ENCODE data around the gene PXK. TPM values are rescaled to one million over a fixed set of nuclear protein-coding genes. Genes with fewer than 3 reads are reported as not detected.

The PXK gene
- total RNA-seq, 1 donor from 2014 or later = 12.4 TPM

DNA sequence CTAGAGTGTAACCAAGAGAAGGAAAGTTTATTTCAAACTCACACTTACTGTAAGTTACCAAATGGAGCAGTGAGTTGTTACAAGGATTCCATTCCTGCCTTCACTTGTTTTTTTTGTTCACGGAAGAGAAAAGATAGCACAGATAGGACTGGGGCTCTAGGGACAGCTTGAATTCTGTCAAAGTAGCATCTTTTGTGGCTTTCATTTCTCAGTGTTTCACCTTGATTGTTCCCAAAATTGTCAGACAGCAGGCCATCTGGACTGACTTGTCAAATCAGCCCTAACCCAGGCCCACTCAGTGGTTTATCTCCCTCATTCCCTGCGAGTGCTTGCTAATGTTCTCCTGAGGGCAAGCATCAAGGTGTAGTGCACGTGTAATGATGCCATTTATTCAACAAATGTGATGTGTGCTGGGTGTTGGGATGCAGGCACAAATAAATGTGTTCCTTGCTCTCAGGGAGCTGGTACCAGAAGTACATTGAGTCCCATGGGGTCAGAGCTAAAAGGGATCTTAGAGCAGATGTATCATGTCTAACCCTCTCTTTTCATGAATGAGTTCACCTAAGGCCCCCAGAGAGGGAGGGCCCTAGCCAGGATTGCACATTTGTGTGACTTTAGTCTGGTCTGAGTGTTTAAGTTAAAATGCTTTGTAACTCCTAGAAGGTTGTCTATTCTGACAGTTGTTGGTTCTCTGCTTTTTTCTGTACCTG lies 51.8 kb downstream of the PXK start:
- Mint-ChIP-seq H3K36me3 (peaks cover 9% of the 10 kb centered on the region), H3K4me3 (no peak overlapping the region), H3K27me3 (no peaks in the 10 kb centered on the region), H3K9me3 (no peaks in the 10 kb centered on the region), H3K27ac (no peak overlapping the region), H3K4me1 (ENCODE audit: unreplicated experiment) (peaks cover 16% of the 10 kb centered on the region)
- TF ChIP-seq, protein P1, sequence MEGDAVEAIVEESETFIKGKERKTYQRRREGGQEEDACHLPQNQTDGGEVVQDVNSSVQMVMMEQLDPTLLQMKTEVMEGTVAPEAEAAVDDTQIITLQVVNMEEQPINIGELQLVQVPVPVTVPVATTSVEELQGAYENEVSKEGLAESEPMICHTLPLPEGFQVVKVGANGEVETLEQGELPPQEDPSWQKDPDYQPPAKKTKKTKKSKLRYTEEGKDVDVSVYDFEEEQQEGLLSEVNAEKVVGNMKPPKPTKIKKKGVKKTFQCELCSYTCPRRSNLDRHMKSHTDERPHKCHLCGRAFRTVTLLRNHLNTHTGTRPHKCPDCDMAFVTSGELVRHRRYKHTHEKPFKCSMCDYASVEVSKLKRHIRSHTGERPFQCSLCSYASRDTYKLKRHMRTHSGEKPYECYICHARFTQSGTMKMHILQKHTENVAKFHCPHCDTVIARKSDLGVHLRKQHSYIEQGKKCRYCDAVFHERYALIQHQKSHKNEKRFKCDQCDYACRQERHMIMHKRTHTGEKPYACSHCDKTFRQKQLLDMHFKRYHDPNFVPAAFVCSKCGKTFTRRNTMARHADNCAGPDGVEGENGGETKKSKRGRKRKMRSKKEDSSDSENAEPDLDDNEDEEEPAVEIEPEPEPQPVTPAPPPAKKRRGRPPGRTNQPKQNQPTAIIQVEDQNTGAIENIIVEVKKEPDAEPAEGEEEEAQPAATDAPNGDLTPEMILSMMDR (conservative IDR thresholded peaks at IDR 0.05) = no peak
- DNase-seq (ENCODE audit: extremely low spot score, unreplicated experiment) = no peak

DNA sequence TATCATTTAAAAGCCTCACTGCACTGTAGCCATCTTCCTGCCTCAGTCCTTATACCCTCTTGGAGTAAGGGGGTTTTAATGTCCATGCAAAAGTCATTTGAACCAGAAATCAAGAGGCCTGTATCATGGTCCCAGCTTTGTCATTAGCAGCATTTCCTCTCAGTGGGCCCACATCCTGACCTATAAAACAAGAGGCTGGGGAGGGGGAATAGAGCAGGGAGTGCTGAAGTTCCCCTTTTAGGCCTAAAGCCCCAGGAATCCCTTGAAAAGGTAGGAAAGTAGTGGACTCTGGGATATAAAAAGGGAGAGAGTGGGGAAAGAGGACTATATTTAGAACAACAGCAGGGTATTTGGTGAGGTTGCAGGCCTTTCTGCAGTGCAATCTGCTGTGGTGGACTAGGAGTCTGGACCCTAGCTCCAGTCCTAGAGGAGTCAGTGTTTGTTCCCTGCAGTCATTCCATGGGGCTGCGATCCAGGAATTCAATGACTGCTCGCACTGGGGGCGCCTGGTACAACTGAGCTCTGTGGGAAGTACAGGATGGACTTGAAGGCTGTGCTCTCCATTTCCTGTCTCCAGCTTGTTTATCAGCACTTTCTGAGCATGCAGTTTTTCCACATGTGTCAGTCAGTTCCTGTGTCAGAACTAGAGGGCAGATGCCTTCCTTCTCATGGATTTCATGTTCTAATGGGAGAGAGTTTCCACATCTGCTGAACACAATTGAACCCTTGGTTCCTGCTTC lies 54.1 kb downstream of the PXK start:
- peak overlapping the region; percentile 24 for H3K27ac Mint-ChIP-seq
- peaks cover 20% of the 10 kb centered on the region for H3K4me1 Mint-ChIP-seq (ENCODE audit: unreplicated experiment)
- no peak for DNase-seq (ENCODE audit: extremely low spot score, unreplicated experiment)
- no peak overlapping the region for H3K4me3 Mint-ChIP-seq
- H3K27me3 Mint-ChIP-seq = no peaks in the 10 kb centered on the region
- no peaks in the 10 kb centered on the region for H3K9me3 Mint-ChIP-seq
- TF ChIP-seq, protein P1 (conservative IDR thresholded peaks at IDR 0.05) = no peak
- H3K36me3 Mint-ChIP-seq = peaks cover 6% of the 10 kb centered on the region

DNA sequence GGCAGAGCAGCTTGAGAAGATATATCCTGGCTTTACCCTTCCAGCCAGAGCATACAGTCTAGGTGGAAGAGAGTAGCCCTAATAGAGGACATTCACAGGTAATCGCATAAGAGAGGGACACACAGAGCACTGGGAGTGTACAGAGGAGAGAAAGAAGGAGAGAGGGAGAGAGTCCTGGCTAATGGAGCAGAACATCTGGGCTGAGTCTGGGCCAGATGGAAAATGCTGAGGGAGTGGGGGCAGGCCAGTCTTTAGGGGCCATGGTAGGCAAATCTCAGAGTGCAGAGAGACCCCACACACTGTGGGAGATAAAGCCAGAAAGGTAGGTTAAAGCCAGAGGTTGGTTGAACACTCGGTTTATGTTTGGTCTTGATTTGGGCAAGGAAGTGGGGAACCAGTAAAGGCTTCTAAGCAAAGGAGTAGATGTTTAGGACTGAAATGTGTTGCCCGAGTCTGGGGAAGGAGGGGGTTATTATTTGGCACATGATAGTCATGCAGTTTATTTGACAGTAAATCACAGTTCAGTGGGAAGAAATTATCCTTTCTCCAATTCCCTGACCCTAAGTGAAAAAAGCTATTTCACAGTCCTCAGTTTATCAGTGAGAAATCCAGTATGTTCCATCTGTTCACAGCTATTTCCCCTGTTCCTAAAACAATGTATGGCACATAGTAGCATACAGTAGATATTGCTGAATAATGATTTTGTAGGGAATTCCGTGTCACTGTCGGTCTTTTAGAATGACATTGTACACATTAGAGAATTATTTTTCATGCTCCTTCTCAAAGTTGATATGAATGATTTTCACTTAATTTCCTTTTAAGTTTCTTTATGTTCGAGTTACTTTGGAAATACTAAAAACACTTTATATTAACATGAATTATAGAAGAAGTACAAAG lies 55.2 kb downstream of the PXK start:
- Mint-ChIP-seq H3K27ac (peak overlapping the region; percentile 24), H3K4me1 (ENCODE audit: unreplicated experiment) (peaks cover 21% of the 10 kb centered on the region), H3K9me3 (no peaks in the 10 kb centered on the region), H3K27me3 (no peaks in the 10 kb centered on the region), H3K36me3 (peaks cover 6% of the 10 kb centered on the region), H3K4me3 (no peak overlapping the region)
- no peak for DNase-seq (ENCODE audit: extremely low spot score, unreplicated experiment)
- TF ChIP-seq, protein P1 (conservative IDR thresholded peaks at IDR 0.05) = no peak

DNA sequence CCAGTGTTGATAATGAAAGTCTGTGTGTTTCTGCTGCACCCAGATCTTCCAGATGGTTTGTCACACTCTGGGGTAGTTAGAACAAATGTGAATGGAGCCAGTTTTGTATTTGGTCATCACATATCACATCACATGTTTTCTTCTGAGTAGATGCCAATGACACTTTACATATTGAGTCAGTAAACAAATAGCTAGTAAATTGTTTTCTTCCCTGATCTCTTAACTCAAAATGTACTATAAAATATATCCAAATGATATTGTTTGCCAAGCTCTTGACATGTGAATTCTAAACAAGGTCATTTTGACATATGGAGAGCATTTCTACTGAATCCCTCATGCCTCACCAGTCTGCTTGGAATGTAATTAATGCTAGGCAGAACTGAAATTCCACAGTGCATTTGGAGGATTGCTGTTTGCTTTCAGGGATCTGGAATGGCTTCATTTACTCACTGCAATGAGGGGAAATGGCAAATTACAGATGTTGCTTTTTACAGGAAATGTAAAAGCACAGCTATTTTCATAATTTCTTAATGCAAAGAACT lies 55.9 kb downstream of the PXK start:
- Mint-ChIP-seq H3K27me3 (no peaks in the 10 kb centered on the region), H3K9me3 (no peaks in the 10 kb centered on the region), H3K27ac (peak overlapping the region; percentile 52), H3K4me3 (no peak overlapping the region), H3K4me1 (ENCODE audit: unreplicated experiment) (peaks cover 21% of the 10 kb centered on the region), H3K36me3 (peaks cover 6% of the 10 kb centered on the region)
- DNase-seq (ENCODE audit: extremely low spot score, unreplicated experiment) = no peak
- TF ChIP-seq, protein P1 (conservative IDR thresholded peaks at IDR 0.05) = no peak

DNA sequence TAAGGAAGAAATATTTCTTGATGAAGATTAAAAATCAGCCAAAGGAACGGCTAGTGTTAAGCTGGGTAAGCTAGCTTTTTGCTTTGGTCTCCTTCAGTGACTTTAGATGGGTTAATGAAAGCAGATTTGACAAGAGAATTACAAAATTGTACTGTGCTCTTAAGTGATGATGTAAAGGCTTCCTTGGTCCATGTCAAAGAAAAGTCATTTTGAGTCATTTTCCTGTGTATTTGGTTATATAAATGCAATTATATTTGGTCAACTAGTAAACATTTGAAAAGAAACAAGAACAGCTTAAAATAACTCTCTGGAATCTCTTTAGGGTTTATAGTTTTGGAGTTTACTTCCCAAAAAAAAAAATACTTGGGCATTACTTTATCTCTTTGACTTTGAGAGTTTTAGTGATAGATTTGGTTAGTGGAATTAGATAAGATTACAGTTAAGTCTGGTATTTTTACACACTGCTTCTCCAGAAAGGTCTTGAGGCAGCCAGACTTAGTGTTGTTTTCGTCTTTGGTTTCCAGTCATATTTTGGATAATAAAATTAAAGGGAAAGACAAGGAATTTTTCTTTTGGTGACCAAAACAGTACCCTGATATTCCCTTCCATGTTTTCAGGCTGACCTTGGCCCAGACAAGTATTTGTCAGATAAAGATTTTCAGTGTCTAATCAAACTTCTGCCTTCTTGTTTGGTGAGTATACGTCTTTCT lies 58.6 kb downstream of the PXK start:
- no peaks in the 10 kb centered on the region for H3K36me3 Mint-ChIP-seq
- TF ChIP-seq, protein P1 (conservative IDR thresholded peaks at IDR 0.05) = no peak
- H3K9me3 Mint-ChIP-seq = no peaks in the 10 kb centered on the region
- no peak for DNase-seq (ENCODE audit: extremely low spot score, unreplicated experiment)
- peaks cover 21% of the 10 kb centered on the region for H3K4me1 Mint-ChIP-seq (ENCODE audit: unreplicated experiment)
- no peak overlapping the region for H3K27ac Mint-ChIP-seq
- H3K27me3 Mint-ChIP-seq = no peaks in the 10 kb centered on the region
- no peak overlapping the region for H3K4me3 Mint-ChIP-seq

Measured in type B pancreatic cell (in vitro differentiated cells).